NCI-H524 treated with DMSO at 0.1 percent for 48 hours (cell line): ENCODE results near the gene MLLT6.
A peak's percentile ranks its signal among the peaks of the same experiment; 100 is the strongest.

Experiments
- DNase-seq: peaks from one replicate; lab custom pipeline; 2025; lab: John Stamatoyannopoulos, UW

Gene MLLT6

DNA sequence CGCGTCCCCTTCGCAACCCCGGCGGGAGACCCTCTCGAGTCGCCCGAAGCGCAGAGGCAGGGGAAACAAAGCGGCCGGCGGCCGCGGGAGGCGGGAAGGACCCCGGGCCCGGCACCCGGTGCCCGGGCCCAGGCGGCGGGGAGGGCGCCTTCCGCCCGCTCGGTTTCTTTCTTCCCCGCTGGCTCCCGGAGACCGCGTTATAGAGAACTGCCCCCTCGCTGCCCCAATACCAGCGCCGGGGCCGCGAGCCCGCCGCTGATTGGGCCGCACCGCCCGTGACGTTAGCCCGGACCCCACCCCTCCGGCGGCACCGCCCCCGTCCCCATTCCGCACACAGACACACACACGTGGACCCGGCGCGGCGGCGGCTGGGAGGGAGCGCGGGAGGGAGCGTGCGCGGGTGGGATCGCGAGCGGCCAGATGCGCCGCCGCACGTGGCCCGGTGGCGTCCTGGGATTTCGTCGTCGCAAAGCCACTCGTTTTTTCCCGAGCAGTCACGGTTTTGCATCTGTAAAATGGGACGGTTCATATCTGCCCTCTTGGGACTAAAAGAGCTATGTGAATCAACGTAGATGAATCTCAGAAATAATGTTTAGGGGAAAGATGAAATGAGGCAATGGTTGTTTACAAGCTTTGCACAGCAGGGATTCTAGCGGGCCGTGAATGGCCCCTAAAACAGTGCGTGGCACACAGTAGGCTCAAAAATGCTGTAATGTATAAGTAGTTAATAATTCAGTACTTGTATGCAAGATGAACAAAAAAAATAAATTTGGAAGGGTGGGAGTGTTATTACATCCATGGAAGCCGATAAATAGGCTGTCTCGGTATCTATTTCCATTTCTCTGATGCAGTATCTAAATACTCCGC is 30.1 kb upstream of the MLLT6 start, which contains the start of gene EPOP:
EPOP (minus strand) TSS at position 209 of the 867 bp plus-strand sequence. CDS start 462 bp downstream, outside the sequence.
- DNase-seq: peak; percentile 51

DNA sequence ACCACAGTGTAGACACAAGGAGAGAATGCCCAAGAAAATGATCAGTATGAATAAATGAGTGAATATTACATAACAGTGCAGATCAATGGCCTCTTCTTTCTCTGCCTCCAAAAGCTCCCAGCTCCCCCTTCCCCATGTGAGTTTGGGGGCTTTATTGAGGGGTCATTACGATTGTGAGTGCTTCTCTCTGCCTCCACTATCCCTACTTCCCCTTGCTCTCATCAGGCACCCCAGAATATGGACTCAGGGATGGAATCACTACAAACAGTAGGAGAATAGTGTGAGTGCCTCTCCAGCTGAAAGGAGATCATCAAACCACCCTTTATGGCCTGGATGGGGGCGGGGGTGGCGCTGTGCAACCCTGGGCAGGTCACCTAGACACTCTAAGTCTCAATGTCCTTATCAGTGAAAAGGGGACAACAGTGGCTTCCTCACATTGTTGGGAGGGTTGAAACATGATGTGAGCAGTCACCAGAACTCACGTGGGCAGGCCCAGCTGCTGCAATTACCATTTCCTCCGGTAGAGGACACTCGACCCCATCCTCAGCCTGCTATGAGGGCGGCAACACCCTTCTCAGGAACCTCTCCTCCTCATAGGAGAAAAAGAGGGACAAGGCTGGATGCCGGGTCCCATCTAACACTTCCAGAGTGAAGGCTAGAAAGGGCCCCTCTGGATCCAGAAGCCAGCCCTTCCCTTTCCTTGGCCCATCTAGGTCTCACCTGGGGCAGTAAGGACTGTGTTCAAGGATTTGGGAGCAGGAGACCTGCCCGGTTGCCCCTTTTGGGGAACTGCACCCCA is 28.2 kb upstream of the MLLT6 start:
- peak; percentile 34 for DNase-seq

DNA sequence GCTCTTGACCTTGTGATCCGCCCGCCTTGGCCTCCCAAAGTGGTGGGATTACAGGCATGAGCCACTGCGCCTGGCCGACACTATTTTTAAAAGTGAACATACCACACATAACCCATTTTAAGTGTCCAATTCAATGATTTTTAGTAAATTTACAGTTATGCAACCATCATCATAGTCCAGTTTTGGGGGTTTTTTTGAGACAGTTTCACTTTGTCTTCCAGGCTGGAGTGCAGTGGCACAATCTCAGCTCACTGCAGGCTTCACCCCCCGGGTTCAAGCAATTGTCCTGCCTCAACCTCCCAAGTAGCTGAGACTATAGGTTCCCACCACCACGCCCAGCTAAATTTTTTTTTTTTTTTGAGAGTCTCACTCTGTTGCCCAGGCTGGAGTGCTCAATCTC is 27.3 kb upstream of the MLLT6 start:
- DNase-seq: no peak

DNA sequence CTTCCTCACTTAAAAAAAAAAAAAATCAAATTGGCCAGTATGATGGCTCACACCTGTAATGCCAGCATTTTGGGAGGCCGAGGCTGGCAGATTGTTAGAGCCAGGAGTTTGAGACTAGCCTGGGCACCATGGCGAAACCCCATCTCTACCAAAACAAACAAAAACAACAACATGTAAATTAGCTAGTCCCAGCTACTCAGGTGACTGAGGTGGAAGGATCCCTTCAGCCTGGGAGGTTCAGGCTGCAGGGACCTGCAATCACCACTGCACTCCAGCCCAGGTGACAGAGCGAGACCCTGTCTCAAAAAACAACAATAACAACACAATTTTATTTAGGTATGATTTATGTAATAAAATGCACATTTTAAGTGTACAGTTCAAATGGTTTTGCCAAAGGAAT is 24.0 kb upstream of the MLLT6 start:
- no peak for DNase-seq

DNA sequence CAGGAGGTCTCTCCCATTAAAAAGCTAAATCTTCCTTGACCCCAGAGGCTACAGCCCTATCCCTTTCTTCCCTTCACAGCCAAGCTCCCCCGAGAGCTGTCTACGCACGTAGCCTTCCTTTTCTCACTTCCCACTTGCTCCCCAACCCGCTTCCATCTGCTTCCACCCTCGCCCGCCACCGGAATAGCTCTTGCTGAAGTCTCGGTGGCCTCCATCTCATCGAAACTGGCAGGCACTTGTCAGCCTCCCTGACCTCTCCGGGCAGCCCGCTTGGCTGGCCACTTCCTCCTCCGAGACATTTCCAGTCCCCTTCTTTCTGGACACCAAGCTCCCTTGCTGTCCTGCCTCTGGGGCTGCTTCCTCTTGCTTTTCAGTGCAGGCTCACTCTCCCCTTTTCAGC is 19.6 kb upstream of the MLLT6 start:
- no peak for DNase-seq

DNA sequence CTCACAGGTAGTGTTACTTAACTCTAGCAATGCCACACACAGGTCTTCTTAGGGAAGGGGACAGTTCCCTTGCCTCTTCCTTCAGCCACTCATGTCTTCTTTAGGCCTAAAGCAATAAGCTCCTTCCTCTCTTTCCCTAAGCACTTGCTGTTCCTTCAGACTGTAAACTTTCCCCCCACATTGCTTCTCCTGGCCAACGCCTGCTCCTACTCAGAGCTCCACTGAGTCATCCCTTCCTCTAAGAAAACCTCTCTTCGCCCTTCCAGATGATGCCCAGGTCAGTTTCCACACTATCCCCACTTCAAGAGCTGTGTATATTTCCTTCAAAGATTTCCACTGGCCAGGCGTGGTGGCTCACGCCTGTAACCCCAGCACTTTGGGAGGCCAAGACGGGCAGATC is 17.8 kb upstream of the MLLT6 start:
- DNase-seq: no peak

DNA sequence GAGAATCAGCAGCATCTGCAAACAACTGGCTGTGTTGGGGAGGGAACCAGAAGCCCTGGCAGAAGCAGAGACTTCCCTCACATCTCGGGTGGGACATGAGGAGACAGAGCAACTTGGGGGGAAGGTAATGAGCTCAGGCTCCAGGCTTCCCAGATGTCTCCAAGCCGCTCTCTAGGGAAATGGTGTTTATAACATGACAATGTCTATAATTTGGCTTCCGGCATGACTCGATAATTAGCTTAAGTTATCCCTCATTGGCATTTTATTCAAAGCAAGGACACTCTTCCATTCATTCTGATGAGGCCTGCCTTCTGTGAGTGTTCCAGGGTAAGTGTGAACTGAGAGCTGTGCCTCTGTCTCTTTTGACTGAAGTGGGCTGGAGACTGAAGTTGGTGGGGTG is 14.7 kb upstream of the MLLT6 start:
- no peak for DNase-seq

DNA sequence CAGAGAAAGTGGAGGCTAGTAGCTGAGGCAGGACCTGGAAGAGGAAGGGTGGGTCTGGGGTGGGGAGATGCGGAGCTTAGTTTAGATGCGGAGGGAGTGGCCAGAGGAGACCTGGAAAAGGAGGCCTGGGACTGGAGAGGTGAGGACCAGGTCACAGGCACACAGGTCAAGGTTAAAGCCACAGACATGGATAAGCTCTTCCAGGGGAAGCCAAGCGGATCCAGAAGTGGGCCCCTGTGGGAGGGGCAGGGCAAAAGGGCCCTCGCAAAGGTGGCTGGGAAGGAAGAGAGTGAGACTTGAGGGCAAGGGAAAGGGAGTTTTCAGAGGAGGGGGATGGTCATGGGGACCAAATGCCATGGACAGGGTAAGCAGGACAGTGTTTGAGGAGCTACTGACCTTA is 13.9 kb upstream of the MLLT6 start:
- DNase-seq: no peak

DNA sequence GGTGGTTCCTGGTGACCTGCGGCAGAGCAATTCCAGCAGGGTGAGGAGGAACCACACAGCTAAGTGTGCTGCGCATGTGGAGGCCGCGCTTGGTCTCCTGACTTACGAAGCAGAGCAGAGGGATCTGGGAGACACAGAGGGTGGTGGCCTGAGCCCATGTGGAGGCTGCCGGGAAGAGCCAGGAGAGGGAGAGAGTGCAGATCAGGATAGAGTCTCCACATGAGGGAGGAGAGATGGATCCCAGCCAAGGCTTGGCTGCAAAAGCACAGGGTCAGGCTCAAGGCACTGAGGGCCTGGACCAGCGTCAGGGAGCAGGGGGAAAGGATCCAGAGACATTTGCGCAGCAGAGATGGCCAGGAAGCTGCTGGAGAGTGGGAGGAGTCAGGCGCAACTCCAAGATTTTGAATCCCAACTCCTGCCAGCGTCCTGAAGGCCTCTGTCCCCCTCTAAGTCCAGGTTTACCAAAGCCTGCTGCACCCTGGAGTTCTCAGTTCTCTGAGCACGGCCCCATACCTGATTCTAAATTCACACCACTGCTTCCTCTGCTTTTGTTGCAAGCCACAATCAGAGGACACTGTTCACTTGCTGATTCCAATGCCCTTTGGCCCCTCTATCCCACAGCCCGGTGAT is 11.3 kb upstream of the MLLT6 start:
- DNase-seq: no peak

DNA sequence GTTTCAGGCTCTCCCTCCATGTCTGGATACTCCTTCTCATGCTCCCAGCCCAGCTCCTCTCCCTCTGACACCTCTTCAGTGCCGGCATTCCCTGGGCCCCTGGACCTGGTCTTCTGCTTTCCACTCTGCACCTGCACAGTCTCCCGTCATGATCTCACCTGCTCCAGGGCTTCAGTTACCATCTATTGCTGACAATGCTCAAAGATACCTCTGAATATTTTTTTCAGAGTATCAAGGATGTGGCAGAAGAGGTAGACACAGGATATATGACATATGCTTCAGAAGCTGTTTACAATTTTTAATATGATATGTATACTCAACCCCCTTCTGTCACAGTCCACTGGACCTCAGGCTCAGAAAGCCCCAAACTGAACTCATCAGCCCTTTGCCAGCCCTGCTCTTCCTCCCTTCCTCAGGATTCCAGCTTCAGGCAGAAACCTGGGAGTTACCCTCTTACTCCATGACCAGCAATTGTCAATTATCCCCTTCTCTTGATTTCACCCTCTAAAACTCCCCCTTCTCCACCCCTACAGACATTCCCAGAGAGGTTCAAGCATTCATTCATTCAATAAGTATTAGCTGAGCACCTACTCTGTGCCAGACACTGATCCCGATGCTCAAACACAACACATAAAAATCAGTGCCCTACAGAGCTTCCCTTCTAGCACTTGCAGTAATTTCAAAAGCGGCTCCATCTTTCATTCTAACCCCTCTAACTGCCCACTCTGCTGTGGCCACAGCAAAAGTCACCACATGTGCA is 7.8 kb upstream of the MLLT6 start:
- no peak for DNase-seq

DNA sequence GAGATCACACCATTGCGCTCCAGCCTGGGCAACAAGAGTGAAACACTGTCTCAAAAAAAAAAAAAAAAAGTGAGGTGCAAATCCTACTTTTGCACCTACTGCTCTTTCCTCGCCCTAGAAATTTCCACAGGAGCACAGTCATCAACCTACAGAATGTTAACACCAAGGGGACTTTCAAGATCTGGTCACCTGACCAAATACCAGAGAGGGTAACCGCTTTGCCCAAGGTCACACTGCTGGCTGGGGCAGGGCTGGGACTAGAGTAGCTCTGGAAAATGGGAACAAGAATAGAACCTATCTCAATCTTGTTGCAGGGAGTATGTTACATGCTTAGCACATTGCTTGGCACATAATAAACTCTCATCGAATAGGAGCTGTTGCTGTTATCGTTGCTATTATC is 6.3 kb upstream of the MLLT6 start:
- no peak for DNase-seq

DNA sequence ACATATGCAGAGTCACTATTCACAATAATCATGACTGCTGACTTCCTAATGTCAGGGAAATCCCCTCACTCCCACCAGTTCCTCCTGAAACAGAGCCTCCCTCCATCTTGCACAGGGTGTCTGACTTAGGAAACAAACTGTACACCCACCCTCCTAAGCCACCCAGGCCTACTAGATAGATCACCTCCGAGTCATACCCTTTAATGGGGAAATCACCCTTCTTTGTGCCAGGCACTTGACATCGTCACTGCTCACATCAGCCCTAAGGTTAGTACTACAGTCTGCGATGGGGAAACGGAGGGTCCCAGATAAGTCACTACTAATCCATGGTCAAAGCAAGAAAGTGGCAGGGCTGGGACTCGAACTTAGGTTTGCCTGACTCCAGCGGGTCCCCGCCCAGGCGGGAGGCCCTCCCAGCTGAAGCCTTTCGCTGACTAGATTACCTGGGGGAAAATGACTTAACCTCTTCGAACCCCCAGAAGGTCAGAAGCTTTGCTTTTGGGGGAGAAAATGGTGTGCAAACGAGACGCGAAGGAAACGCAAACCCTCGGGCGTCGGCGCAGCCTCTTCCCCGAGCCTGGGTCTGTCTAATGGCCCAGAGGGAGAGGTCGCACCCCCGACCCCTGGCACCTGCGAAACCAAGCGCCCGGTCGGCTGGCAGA is 3.4 kb upstream of the MLLT6 start:
- no peak for DNase-seq

DNA sequence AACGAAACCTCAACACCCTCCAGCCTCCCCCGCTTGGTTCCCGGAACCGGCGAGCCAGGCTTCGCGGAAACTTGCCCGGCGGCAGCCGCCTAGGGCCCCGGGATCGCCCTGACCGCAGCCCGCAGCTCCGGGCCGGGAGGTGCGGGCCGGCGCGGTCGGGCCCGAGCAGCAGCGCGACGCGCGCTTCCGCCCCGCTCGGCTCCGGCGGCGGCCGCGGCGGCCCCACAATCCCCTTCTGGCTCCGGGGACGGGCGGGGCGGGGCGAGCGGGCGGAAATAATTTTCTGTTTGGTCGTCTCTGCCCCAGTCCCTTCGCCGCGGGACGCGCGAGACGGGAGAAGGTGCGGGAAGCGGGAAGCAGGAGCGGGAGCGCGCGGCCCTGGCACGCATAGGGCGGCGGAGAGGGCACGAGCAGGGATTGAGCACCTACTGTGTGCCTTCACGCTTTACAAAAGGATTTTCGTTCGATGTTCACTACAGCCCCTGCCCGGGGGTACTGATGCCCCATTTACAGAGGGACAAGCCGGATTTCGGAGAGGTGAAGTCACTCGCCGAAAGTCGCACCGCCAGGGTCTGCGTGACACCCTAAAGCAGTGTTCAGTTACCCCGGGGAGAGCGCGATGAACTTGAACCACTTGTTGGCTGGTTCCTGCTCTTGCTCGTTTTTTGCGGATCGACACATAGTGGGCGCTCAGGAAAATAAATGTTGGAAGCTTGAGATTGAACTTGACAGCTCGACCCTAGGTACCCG is 2.7 kb upstream of the MLLT6 start:
- no peak for DNase-seq

DNA sequence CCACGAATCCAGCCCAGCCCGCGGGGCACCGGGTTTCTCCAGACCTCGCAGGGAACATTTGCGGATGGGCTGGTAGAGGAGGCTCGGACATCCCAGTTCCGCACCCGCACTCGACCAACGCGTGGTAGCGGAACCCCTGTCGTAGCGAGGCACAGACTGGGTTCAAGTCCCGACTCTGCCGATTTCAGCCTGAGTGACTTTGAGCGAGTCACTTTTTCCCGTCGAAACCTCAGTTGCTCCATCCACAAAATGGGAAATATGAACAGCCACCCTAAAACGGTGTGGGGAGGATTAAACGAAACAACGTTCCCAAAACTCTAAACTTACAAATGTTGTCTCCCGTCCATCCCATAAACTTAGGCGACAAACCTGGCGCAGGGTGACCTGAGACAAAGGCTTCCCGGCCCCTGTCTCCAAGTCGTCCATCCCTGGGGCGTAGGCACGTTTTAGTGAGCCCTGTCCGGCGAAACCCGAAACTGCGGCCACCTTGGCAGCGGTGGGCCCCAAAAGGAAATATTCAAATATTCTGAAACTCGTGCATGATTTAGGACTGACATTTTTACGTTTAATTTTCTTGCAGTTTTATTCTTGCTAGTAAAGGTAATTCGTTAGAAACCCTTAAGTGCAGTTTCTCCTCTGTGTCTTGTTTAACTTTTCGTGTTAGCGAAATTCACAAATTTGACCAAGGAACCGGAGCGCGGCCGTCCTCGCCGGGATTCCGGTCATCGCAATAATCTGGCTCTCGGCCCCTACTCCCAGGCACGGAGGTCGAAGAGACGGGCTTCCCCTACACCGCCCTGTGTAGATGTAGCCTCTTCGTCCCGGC is 1.9 kb upstream of the MLLT6 start:
- no peak for DNase-seq

DNA sequence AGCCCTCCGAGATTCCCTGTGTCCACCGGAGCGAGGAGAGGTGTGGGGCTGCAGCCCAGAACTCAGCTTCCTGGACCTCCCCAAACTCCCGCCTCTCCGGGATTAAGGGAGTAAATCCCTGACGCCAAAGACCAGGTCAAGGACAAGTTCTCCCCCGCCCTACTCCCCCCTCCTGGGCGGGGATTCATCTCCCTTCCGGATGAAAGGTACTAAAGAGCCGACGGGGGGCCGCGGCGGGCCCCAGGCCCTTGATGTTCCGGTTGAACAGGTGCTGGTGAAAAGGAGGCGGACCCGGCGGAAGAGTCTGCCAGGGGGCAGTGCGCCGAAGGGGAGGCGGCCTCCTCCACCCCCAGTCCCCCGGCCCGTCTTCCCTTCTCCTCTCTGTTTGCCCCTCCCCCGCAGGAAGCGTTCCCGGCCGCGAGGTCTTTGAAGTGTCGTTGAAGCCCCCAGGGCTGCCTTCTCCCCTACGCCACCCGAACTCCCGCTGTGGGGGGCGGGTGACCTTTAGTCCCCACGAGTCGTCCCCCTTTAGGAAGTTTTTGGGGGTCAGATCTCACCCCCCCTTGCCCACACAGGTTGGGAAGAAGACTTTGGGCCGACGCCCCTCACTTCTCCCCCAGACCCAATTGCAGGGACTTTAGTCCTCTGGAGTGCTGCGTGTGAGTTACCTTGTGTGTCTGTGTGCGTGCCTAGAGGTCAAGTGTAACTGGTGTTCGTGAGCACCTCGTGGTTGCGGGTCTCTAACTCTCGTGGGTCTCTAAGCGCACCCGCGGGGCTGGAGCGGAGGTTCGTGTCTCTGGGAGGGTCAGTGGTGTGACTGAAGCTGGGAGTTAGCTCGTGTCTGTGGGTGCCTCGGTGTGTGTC is 1.1 kb upstream of the MLLT6 start:
- DNase-seq: peak; percentile 71

DNA sequence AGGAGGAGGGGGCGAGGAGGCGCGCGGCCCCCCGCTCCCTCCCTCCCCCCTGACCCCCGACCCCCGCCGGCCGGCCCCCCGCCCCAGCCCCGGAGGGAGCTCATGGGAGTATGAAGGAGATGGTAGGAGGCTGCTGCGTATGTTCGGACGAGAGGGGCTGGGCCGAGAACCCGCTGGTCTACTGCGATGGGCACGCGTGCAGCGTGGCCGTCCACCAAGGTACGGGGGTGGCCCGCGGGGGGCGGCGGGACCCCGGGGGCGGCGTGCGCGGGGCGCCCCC is 390 bp downstream of the MLLT6 start:
- DNase-seq: no peak

DNA sequence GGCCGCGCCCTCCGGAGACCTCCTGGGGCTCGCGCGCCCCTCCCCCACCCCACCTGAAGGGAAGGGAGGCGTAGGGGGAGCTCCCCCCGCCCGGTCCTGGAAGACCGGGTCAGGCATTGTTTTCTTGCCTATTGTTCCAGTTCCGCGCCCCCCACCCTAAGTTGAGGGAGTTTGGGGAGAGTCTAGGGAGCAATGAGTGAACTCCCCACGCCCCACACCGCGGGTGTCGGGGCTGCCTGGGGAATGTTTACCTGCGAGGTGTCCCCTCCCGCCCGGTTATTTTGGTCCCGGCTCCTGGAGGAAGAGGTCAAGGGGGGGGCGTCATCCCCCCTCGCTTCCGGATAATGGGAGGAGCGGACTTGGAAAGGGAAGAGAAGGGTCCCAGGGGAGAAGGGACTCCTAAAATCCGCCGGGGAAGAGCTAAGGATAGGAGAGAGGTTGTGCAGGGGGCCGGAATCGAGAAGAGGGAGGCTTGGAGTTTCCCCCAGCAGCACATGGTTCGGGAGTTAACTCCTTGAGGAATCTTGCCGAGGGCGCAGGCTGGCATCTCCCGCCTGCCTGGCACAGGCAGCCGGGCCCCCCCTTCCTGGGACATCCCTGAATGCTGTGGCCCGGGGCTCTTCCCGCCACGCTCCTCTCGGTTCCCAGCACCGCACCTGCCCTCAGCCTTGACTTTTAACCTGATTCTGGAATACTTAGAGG is 881 bp downstream of the MLLT6 start:
- DNase-seq: peak; percentile 29

DNA sequence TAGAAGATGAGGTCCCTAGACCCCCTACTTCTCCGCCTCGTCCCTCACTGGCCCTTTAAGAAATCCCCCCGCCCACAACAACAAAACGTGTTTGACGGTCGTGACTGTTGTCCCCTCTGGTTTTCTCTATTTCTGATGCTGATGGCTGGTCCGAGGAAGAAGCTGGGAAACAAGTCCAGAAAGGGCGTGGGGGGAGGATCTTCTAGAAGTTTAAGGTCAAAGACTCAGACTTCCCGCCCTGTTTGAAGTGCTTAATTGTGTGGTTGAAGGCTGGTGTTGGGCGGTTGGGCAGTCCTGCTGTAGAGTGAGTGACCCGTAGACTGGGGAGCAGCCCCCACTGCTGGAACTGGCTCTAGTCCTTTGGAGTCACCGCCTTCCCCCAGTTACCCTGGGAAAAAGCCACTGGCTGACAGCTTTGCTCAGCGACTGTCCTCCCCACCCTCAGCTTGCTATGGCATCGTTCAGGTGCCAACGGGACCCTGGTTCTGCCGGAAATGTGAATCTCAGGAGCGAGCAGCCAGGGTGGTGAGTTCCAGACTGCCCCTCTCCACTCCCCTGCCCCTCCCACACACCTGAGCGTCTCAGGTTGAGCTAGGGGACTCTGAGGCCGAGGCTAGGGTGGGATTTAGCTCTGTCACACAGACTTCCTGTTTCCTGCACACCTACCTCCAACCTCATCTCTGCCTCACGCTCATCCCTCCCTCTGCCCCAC is 1.6 kb downstream of the MLLT6 start:
- no peak for DNase-seq
